Activated effector memory CD4-positive, alpha-beta T cell treated with anti-CD3 and anti-CD28 coated beads, Interleukin-2, amount 50 U/mL, for 16 hours (primary cell): ENCODE results near the gene APOLD1.
"Not testable (repeated sequence)": the region's sequence is repeated elsewhere in the genome, so short reads cannot be mapped to it uniquely, and the experiment has no call there.

Experiments
- DNase-seq: peaks from one replicate; pipeline ENCODE4 v3.0.0-alpha.2; 2020

The APOLD1 gene

DNA sequence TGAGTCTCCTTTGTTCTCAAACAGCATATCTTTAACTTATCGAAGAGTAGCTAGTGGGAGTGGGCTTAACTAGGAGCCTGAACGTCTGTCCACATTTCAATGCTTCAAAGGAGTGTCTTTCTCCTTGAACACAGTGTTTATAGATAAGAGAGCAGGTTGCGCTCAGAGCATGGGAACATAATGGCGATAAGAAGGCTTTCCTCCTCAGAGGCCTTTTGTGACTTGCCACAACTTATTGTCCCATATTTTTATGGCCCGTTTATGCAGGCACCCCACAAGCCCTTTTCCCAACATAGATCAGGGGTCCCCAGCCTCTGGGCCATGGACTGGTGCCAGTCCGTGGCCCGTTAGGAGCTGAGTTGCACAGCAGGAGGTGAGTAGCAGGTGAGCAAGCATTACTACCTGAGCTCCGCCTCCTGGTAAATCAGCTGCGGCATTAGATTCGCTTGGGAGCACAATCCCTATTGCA, 25.1 kb downstream of the APOLD1 start:
- no peak for DNase-seq

DNA sequence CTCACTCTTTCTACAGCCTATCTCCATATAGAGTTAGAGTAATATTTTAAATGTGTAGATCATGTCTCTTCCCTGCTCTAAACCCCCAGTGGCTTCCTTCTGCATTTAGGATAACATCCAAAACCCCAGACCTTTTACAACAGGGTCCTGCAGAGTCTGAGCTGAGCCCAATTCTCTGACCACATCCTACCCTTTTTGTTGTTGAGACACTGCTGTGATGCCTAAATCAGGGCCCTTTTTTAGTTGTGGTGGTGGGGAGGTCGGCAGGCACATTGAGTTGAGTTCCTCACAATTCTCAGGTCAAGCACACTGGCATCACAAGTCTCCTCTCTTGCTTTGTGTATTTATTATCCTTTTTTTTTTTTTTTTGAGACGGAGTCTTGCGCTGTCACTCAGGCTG, 25.9 kb downstream of the APOLD1 start:
- no peak for DNase-seq

DNA sequence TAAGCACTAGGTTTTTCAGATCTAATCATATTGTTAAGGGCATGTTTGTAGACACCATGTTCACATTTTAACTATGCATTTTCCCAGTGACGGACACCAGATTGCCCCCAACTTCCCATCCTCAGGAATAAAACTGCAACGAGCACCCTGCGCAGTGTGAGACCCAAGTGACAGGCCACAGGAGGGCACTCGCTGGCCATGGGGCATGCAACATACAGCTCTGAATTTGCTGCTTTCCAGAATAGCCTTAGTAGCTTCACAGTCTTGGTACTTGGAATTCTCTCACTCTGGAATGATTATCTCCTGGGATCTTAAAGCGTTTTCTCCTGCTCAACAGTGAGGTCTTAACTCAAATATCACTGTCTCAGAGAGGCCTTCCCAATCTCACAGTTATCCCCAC, 26.7 kb downstream of the APOLD1 start:
- no peak for DNase-seq

DNA sequence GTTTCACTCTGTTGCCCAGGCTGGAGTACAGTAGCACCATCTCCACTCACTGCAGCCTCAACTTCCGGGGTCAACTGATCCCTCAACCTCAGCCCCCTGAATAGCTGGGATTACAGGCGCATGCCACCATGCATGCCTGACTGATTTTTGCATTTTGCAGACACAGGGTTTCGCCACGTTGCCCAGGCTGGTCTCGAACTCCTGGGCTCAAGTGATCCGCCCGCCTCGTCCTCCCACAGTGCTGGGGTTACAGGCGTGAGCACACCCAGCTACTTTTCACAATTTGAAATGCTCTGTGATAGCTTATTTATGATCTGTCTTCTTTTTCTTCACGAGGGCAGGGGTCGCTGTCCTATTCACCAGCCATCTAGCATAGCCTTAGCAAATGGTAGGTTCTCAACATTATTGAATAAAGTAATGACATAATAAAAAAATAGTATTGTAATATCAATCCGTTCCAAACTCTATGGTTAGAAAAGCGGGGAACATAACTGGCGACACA, 27.2 kb downstream of the APOLD1 start:
- no peak for DNase-seq

DNA sequence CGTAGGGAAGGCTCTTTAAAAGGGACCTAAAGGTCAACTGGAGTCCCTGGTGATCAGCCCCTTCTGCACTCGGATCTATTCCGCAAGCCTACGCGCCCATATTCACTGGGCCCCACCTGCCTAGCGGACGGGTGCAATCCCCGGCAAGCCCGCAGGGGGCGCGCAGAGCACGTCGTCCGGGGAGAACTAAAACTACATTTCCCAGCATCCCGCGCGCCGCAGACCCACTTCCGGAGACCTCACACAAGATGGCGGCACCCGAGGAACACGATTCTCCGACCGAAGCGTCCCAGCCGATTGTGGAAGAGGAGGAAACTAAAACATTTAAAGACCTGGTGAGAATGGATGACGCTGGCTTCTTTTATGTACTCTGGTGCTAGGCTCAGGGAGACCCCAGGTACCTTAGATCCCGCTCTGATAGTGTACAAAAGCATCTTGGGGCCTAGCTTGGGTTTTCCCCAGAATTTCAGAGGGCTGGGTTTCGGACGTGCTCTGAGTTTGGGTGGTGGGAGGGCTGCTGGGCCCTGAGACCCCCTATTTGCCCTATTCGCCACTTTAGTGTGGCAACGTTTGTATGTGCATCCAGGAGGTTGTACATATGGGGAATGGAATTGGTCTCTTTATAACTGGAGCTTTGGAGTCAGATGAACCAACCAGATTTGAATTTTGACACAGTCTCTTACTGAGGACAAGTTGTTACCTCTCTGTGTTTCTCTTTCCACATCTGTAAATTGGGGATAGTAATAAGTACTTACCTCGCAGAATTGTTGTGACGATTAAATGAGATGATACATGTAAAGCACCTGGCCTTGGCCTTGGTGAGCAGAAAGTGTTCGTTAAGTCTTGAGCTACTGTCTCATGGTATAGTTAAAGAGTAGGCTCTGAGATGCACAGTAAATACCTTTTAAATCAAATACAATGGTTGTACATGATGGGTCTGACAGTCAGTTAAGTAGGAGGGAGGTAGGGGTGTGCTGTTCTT, 28.0 kb downstream of the APOLD1 start, which contains the start of gene DDX47:
DDX47 (plus strand) TSS at position 227 of the 982 bp plus-strand sequence; CDS start at position 249, 22 bp downstream.
- peak; percentile 99 for DNase-seq

DNA sequence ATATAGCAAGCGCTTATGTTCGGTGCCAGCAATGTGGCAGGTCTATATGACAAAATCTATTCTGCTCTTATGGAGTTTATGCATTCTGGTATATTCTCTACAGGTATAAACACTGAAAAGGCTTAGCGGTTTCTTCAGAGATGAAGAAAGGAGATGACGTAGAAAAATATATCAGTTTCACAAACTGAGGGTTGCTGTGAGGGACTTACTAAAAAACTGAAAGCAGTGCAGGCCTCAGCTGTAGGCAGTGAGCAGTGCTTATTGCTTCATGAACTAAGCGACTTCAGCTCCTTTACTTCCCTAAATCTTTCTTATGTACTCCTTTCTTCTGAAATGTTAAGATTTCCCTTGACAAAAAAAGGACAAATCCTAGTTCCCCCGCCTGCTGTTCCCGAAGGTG, 32.2 kb downstream of the APOLD1 start:
- no peak for DNase-seq

DNA sequence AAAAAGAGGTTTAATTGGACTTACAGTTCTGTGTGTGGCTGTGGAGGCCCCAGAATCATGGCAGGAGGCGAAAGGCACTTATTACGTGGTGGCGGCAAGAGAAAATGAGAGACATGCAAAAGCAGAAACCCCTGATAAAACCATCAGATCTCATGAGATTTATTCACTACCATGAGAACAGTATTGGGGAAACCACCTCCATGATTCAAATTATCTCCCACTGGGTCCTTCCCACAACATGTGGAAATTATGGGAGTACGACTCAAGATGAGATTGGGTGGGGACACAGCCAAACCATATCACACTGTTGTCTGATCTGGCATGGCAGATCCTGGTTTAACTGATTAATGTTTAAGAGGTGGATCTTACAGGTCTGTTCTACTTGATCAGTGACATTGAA, 33.2 kb downstream of the APOLD1 start:
- no peak for DNase-seq

DNA sequence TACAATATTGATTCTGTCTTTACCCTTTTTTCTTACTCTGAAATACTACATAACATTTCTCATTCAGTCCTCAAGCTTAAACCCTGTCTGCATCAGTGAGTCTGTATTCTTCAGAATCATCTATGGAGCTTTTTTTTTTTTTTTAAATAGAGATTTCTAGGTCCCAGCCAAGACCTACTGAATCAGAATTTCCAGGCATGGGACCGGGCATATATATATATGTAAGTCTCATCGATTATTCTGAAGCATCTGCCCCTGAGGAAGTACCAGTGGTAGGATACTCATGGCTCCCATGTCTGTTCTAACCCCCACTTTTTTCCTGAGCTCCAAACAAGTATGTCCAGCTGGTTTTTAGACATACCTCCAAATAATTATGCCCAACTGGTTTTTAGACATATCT, 33.8 kb downstream of the APOLD1 start:
- no peak for DNase-seq

DNA sequence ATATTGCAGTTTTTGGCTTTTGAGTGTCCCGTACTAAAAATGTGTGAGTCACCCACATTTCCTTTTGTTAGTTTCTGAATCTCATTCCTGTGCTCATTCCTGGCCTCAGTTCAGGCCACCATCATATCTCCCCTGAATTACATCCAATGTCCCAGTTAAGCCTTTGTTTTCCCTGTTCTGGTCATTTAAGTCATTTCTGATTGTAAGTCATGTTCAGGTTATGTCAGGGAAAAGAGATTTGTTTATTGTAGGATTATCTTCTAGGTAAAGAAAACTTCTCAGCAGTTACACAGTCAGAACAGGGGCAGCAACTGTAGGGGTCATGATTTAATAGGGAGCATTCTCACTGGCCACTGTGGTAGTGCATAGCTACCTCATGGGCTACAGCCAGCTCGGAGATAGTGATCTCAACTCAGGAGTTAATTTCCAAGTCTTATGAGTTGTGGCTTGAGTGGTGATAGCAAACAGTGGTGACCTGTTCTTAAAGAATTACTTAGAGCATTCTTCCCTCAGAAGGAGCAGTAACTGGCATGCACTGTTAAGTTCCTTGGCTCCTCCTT, 34.4 kb downstream of the APOLD1 start:
- no peak for DNase-seq

DNA sequence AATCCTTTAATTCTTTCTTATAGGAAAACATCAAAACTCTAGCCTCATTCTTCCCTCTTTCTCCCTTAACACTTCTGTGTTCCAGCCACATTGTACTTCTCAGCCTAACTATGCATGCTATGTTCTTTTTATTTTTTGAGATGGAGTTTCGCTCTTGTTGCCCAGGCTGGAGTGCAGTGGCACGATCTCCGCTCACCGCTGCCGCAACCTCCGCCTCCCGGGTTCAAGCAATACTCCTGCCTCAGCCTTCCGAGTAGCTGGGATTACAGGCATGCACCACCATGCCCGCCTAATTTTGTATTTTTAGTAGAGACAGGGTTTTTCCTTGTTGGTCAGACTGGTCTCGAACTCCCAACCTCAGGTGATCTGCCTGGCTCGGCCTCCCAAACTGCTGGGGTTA, 34.9 kb downstream of the APOLD1 start:
- DNase-seq, result not testable (repeated sequence)

DNA sequence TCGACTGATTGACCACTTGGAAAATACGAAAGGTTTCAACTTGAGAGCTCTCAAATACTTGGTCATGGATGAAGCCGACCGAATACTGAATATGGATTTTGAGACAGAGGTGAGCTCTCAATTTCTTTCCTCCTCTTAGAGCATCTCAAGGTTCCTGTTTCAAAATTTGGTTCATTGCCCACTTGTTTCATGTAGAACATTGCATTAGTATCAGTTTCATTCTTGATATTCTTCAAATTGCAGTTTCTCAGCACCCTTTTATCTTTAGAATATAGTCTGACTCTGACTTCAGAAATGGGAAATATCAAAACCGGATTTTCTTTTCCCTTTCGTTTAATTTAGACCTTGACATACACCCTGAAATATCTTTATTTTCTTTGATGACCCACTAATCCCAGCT, 36.5 kb downstream of the APOLD1 start:
- no peak for DNase-seq

DNA sequence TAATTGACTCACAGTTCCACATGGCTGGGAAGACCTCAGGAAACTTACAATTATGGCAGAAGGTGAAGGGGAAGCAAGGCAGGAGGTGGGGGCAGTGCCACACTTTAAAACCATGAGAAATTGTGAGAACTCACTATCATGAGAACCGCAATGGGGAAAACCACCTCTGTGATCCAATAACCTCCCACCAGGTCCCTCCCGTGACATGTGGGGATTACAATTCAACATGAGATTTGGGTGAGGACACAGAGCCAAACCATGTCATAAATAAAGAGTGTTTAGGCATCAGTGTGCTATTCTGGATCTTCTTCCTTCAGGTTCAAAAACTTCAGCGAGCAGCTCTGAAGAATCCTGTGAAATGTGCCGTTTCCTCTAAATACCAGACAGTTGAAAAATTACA, 37.4 kb downstream of the APOLD1 start:
- no peak for DNase-seq

DNA sequence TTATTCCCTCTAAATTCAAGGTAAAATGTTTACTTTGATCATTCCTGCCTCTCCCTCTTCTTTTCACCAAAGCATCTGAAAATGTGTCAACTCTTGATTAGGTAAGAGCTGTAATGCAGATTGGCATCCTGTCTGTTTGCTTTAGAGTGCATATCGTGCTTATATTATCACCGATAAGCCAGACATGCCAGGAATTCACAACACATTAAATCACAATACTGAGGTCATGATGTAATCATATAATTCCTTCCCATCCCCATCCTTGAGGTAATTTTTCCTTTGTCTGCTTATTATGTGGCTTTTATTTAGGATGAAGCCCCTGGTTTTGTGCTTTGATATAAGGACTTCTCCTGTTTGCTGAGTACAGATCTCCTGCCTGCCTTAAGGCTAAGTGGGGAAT, 37.8 kb downstream of the APOLD1 start:
- DNase-seq, result no peak

DNA sequence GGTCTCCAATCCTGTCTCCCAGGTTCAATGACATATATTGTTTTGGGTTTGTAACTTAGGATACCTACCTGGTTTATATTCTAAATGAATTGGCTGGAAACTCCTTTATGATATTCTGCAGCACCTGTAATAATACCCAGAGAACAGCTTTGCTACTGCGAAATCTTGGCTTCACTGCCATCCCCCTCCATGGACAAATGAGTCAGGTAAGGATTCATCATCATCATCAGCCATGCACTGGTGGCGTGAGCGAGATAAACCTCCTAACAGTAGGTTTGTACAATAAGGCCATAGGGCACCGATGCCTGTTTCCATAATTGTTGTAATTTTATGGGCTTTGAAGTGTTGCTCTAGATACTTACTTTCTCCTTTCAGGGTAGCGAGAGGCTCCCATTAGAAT, 38.4 kb downstream of the APOLD1 start:
- no peak for DNase-seq

DNA sequence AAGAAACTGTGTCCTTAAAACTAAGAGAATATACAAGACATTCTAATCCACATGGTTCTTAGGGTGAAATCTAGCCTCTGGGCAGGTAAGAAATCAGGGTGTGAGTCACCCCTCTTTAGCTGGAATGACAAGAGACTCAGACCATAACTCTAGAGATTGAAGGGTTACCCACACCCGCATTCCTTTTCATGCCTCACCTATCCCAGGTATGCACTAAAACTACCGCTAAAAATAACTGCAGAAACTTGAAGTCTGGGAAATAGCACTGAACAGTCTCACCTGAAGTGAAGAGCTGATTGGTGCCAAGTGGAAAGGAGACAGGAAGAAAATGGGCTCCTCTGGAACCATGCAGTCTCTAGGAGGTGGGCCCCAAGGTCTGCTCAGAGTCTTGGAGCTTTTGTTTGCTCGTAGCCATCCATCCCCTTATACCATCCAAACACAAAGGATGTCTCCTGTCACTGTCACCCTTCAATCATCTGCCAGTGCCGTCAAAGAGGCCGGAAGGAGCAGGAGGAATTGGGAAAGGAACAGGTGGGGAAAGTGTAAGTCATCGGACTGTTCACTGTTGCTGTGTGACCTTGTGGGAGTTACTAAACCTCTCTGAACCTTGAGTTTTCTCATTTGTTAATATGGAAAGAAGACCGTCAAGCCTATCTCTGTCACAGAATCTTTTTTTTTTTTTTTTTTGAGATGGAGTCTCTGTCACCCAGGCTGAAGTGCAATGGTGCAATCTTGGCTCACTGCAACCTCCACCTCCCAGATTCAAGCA, 50.1 kb downstream of the APOLD1 start:
- DNase-seq, result no peak

DNA sequence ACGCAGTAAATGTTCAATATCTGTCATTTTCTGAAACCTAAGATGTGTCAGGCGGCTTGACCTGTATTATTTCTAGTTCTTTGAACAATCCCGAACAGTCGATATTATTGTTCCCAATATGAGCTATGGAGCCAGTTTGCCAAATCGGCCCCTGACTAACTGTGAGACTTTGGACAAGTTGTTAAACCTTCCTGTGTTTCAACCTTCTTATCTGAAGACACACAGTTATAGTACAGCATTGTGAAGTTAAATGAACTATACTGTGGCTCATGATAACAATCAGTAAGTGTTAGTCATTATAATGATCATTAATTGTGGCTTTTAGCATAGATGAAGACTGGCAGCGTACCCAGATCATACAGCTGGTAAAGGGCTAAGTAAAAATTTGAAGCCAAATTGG, 51.1 kb downstream of the APOLD1 start:
- DNase-seq, result no peak

DNA sequence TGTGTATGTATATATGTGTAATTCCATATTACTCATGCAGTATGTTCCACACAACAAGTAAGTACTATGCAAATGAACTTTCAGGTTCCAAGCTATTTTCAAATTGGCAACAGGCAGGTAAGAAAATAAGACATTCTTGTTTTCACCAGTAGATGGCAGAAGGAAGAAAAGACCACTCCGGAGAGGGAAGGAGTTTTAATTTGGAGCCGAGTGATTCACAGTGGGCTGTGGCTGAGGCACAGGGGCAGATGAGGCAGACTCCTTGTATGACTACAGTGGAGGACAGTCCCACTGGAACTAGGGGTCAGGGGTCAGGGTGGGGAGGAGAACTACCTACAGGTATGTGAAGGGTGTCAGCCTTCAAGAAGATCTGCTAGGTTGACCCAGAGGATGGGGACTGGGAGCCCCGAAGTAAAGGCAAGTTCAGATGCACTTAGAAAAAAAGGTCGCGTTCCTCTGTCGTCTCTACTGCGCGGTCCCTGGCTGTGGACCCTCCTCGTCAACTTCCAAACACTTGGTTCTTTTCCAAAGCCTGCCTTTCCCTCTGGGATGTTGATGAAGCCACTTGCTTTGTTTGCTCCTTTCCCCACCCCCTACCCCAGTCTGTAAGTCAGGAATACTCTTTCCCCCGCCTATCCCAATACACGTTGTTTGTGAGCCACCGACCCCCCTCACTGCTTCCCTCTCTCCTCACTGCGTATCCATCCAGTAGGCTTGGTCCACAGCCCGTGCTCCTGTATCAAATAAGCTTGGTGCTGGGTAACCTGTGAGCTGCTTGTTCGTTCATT, 51.8 kb downstream of the APOLD1 start:
- DNase-seq, result peak; percentile 75

DNA sequence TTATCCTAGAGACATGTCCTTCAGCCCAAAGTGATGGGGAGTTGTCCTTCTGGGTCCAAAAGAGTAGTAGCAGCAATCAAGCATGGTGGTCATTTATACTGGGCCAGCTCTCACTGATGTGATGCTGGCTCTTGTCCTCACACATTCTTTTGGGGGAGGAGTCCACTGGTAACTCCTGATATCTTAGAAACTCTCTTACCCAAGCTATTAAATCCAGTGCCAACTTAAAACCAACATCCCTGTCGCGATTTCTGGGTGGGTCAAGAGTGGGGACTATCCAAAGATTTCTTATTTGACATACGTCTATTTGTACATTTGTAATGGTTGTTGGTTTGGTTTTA, 52.3 kb downstream of the APOLD1 start:
- no peak for DNase-seq

DNA sequence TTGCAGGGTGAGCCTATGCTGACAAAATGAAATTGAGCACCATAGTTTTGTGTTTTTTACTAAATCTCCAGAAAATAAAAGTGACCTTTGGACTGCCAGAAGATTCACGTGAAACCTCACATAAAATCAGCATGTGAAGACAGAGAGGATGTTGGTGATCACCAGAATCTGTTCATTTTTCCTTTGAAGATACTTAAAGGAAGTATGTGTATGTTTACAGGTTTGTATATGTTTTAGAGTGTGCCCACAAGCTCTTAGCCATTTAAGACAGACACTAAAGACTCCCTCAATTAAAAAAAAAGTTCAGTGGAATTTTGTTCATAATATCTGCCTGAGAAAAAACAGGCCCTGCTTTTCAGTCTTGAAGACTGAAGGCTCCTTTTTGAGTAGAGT, 53.5 kb downstream of the APOLD1 start:
- no peak for DNase-seq

DNA sequence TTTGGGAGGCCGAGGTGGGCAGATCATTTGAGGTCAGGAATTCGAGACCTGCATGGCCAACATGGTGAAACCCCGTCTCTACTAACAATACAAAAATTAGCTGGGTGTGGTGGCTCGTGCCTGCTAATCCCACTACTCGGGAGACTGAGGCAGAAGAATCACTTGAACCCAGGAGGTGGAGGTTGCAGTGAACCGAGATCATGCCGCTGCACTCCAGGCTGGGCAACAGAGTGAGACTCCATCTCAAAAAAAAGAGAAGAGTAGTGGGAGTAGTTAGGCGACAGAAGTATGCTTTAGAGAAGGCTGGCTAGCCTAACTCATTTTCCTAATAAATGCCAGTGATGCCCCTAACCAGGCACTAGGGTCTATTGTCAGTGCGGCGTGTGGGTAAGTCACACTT, 54.0 kb downstream of the APOLD1 start:
- not testable (repeated sequence) for DNase-seq

DNA sequence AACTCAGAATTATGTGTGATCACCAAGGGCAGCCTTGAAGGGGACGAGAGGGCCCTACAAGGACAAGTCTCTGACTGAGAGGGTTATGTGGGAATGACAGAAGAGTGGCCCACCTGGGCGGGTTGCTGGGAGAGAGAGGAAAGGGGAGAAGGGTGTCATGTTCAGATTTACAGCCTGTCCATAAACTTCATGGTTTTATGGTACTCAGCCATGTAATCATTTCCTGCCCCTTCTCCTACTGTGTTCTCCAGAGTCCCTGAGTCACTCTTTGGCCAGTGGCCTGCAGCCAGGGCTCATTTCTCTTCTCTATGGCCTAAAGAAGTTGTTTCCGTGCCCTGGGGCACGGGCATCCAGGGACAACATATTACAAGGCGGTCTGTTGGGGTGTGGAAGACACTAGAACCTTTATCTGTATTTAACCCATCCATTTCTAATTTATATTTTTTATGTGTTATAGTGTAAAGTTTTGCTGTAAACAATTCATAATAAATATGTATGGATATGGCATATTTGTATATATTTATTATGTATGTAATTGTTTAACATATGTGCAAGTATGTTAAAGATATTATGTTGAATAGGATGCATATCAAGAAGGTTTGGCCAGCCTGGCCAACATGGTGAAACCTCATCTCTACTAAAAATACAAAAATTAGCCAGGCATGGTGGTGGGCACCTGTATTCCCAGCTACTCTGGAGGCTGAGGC, 54.6 kb downstream of the APOLD1 start:
- no peak for DNase-seq

DNA sequence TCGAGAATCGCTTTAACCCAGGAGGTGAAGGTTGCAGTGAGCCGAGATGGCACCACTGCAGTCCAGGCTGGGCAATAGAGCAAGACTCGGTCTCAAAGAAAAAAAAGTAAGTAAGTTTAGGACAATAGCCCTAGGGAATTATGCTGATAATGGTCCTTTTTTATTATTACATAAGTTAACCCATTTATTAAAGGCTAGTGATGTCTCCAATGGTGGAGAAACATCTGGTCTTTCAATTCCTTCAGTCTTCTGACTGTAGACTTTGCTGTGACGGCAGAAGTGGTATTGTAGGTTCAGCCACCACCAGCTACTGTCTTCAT, 55.1 kb downstream of the APOLD1 start:
- no peak for DNase-seq
